ENCODE data around the gene ALS2.
"Not testable (repeated sequence)": the region's sequence is repeated elsewhere in the genome, so short reads cannot be mapped to it uniquely, and the experiment has no call there.

ALS2 gene

DNA sequence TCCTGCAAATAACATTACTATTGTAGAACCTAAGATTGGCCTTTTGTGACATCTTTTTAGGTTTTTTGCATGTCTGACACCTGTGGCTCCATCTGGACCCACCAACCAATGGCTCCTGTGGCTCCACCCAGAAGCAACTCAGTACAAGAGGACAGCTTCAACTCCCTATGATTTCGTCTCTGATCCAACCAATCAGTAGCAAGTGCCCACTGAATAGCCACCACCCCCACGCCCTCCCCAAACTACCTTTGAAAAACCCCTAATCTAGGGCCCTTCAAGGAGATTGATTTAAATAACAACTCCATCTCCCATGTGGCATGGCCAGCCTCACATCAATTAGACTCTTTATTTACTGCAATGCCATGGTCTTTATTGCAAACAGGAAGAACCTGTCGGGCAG, 105.9 kb downstream of the ALS2 start:
- DNase-seq (ENCODE audit: low spot score) = no peak

DNA sequence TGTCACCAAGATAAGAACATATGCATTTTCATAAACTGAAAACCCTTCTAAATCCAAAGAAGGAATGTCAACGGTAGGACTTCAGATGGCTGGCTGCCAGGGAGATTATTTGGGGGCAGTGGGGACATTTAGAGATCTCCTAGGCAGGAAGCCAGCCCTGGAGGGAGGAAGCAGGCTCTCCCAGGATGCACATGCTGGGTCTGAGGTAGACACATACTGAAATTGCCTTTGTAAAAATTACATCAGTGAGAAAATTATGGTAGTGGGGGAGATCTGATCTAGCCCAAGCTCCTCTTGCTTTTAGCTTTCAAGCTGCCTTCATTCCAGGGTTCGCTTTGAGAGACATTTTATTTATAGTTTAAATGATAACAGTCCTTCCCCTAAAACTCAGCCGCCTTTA, 106.4 kb downstream of the ALS2 start:
- no peak for DNase-seq (ENCODE audit: low spot score)

DNA sequence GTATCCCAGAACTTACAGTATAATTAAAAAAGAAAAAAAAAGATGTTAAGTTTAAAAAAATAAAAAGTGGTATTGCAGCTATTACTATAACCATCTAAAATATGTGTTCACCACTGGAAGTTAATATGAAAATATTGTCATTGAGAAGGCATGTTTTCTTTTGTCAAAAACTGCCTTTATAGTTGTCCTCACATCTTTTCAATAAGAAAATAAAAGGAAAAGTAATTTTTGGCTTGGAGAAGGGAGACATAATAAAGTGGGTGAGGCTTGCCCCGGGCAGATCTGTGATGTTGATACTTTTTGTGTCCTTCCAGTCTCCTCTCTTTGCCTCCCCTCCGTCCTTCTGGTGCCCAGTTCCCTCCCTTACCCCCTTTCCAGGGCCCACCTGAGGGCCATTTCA, 107.2 kb downstream of the ALS2 start:
- DNase-seq (ENCODE audit: low spot score) = no peak

DNA sequence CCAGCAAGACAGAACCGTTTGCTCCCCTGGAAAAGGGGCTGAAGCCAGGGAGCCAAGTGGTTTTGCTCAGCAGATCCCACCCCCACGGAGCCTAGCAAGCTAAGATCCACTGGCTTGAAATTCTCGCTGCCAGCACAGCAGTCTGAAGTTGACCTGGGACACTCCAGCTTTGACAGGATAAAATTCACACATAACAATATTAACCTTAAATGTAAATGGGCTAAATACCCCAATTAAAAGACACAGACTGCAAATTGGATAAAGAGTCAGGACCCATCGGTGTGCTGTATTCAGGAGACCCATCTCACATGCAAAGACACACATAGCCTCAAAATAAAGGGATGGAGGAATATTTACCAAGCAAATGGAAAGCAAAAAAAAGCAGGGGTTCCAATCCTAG, 109.5 kb downstream of the ALS2 start:
- not testable (repeated sequence) for DNase-seq (ENCODE audit: low spot score)

DNA sequence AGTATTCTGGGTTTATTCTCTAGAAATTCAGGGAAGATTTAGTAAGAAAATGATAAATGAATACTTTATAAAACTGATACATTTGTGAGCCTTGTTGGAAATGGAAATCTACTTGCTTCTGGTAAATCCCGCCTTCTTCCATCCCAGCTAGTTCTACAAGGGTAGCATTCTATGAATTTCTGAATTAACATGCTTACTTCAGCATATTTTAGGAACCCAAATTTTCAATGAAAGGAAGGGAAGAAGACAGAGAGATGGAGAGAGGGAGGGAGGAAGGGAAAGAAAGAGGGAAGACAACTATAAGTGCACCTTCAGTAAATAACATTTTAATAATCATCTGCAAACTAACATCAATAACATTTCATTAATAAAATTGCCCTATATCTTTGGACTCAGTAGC, 110.9 kb downstream of the ALS2 start:
- DNase-seq (ENCODE audit: low spot score) = no peak

DNA sequence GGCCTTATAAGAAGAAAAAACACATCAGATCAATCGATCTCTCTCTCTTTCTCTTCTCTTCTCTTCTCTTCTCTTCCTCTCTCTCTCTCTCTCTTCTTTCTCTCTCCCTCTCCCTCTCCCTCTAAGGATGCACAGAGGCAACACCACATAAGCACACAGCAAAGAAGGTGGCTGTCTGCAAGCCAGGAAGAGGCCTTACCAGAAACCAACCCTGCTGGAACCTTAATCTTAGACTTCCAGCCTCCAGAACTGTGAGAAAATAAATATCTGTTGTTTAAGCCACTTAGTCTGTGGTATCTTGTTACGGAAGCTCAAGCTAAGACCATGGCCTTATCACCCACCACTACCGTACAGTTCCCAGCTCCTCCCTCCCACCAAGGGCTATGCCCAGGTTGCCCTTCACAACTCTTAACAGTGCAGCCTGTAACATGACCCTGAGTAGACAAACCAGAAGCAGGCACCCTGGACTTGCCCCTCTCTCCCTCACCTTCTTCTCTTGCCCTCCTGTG, 112.3 kb downstream of the ALS2 start:
- no peak for DNase-seq (ENCODE audit: low spot score)

DNA sequence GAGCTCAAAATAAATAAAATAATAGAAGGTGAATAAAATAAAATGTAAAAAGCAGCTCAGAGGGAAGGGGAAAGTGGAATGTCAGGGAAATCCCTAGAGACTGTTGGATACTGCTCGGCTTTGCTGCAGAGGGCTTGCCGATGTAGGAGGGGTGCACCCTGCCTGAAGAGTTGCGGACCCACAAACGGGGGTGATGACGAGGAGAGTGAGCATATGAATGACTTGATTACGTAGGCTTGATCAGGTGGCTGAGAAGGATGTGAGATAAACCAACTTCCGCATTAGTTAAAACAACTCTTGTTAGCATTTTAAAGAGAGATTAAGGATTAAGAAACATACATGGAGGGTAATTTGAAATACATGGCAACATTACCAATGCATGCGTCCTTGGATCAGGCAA, 116.4 kb downstream of the ALS2 start:
- DNase-seq (ENCODE audit: low spot score) = no peak

DNA sequence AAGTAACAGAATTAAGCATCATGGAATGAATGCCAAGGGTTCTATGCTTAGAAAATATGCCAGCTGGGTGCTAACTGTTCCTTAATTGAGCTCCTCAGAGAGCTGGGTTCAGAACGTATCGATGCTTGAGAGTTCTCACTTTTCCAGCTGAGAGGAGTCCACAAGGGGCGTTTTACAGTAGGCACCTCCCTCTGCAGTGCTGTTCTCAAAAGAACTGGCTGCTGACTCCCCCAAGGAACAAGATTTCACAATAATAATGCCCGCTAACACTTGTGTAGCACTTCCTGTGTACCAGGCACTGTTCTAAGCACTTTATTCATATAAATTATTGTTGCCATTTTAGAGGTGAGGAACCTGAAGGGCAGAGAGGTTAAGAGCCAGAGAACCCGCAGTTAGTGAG, 119.4 kb downstream of the ALS2 start:
- no peak for DNase-seq (ENCODE audit: low spot score)

DNA sequence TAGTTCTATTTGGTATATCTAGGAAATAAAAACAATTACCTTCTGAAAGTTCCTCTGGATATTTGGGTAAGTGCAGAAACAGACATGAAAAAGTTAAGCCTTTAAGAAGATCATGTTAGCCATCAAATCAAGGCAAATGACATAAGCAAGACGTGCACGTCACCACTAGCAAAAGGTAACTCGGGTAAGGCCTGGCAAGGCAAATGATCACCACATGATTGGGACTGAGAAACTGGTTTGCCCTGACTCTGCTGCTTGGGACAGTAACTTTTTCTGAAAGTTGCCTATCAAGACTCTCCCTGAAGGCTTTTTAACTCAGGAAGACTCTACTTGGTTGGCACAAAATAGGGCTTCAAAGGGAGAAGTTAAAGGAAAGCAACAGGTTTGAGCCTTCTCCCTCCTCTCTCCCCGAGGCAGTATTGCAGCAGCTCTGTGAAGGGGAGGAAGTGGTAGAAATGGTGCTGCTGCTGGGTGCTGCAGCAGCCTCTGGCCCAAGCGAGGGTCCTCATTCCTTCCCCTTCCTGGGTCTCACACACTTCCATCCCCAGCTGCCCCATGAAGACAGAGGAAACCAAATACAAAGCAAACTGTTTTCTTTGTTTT, 120.3 kb downstream of the ALS2 start:
- no peak for DNase-seq (ENCODE audit: low spot score)

DNA sequence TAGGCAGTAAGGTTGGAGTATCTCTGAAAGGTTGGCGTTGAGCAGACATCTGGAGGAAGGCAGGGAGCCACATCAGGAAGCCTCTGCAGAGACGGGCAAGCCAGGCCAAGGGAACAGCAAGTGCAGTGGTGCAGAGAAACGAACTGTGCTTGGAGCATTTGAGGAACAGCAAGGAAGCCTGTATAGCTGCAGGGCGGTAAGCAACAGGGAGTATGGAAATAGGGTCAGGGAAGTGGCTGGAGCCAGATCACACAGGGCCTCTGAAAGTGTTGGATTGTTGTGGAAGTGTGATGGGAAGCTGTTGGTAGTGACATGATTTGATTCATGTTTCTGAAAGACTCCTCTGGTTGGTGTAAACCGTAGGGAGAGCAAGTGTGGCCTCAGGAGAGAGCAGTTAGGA, 124.0 kb downstream of the ALS2 start:
- DNase-seq (ENCODE audit: low spot score) = peak; percentile 52

DNA sequence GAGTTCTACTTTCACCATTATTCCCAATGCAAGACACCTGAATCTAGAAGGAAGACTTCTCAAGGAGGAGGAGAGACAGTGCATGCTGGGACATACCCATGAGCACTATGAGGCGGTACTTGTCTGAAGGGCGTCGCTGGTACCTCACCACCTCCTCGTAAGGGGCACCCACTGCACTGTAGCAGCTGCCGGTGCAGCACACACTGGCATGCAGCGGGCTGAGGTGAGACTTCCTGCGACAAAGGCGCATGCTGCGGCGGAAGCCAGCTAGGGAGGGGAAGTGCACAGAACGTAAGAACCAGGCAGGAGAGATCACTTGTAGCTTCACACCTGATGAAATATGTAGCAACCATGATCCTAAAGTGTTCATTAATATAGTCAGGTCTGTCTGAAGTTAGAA, 124.6 kb downstream of the ALS2 start:
- no peak for DNase-seq (ENCODE audit: low spot score)

DNA sequence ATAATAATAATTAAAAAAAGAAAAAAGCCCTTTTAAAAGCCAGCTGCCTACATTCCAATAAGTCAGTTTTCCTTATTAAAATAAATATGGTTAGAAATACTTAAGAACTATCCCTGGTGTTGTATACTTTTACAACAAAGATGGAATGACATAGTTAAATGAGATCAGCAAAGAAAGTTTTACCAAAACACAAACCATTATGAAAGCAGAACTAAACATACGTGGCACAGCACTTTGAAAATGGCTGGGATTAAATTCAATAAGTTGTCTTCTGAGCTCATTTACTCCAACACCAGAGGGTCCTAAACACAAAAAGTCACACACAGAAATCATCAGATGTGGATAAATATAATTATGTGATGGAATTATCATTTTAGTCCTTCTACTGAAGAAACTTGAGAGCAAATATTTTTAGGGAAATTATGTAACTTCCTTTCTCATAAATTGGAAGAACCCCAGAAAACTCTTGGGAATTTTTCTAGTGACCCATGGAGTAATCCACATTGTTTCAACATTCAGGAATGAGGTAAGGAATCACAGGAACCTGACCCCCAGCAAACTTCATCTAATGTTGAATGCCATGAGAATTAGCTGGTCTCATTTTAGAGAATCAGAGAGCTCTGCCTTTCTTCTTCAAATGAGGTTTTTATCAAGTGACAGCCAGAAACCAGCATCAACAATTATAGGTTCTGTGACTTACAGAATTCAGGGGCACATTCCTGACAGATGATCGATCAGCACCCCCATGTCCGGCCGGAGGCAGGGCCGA, 125.9 kb downstream of the ALS2 start:
- peak; percentile 84 for DNase-seq (ENCODE audit: low spot score)

DNA sequence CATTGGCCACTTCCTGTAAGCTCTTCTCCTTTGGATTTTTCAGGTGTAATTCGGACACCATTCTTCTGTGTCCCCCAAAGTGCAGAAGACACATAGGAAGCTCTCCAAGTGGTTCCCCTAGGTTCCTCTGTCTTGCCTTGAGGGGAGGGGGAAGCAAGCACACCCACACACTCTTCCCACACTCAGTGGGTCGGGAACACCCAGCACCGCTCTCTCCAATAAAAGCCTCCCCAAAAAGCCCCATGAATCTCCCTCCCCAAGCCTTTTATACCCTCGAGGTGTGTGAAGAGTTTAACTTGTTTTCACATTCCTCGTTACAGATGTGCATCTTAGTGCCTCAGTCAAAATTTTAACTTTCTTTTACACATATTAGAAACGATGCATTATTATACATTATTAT, 127.5 kb downstream of the ALS2 start:
- no peak for DNase-seq (ENCODE audit: low spot score)
